ENCODE measurements around the gene POLRMT.

The POLRMT gene

GRCh38 chr19:579111-579841 lies 54.1 kb downstream of the POLRMT start:
- no peak for DNase-seq (ENCODE audit: low spot score)

- no peak for DNase-seq (ENCODE audit: low spot score)
Observed at GRCh38 chr19:577439-578392, 55.6 kb downstream of the POLRMT start.

- no peak for DNase-seq (ENCODE audit: low spot score)
Observed at GRCh38 chr19:576768-577438, 56.4 kb downstream of the POLRMT start.

GRCh38 chr19:575527-576506 lies 57.5 kb downstream of the POLRMT start:
- DNase-seq (ENCODE audit: low spot score): peak; percentile 55

DNA sequence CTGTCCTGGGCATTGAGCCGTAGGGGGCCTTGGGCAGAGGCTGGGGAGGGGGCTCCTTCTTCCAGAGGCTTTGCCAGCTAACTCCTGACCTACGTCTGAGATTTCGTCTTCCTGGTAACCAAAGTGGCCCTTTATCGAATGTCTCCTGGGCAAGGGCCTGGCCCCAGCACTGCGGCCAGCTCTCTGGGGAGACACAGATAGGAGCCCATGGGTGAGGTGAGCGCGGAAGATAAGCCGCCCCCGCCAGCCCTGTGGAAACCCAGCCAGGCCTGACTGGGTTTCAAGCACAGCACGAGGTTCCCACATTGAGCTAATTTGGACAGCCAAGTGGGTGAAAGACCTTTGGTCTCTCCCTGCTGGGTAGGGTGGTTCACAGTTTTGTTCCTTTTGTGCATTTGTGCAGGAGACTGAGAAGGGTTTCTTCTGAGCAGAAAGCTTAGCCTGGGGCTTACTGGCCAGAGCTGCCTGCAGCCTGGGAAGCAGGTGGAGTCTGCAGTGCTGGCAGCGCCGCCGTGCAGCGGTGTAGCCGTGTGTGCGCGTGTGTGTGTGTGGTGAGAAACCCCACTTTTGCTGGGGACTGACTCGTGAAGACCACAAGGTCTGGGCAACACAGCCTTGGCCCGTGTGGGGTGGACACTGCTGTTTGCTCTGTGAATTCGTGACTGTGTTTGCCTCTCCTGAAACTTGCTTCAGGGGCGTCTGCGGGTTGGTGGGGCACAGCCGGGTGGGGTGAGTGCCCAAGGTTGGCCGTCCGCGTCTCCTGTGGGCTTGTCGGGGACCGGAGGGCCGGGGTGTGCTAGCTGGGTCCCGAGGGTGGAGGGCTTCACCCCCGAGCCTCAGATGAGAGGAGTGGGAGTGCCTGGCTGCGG lies 58.4 kb downstream of the POLRMT start:
- no peak for DNase-seq (ENCODE audit: low spot score)

DNA sequence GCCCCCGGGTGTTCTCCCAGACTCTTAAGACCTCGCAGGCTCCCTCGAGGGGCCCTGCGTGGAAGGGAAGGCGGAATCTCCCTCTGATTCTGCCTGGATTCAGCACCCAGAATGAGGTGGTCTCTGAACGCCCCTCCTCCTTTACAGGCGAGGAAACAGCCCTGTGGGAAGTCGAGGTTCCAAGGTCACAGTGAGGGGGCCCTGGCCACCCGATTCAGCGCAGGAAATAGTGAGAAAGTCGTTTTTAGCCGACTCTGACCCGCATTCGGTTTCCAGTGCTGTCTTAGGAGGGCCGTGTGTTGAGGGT lies 59.9 kb downstream of the POLRMT start:
- DNase-seq (ENCODE audit: low spot score): no peak

GRCh38 chr19:572743-573518 lies 60.4 kb downstream of the POLRMT start:
- DNase-seq (ENCODE audit: low spot score): peak; percentile 71

DNA sequence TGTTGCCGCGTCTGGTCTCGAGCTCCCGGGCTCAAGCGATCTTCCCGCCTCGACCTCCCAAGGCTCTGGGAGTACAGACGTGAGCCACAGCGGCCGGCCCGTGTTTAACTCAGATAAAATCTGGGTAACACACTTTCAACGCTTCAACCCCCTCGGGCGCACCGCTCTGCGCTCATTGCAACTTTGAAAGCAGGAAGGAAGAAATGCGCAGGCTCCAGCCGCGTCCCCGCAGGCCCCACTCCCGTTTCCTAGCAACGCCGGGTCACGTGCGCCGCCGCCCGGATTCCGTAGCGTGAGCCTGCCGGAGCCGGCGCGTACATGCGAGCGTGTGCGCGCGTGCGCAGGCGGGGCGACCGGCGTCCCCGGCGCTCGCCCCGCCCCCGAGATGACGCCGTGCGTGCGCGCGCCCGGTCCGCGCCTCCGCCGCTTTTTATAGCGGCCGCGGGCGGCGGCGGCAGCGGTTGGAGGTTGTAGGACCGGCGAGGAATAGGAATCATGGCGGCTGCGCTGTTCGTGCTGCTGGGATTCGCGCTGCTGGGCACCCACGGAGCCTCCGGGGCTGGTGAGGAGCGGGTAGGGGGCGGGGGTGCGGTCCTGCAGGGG lies 61.1 kb downstream of the POLRMT start, which contains the start of gene BSG:
BSG (plus strand) TSS at position 457 of the 603 bp plus-strand sequence; CDS start at position 496, 39 bp downstream.
- DNase-seq (ENCODE audit: low spot score): peak; percentile 100

GRCh38 chr19:571566-571974 lies 61.8 kb downstream of the POLRMT start:
- DNase-seq (ENCODE audit: low spot score): peak; percentile 37

GRCh38 chr19:570937-571565 lies 62.3 kb downstream of the POLRMT start:
- no peak for DNase-seq (ENCODE audit: low spot score)

DNA sequence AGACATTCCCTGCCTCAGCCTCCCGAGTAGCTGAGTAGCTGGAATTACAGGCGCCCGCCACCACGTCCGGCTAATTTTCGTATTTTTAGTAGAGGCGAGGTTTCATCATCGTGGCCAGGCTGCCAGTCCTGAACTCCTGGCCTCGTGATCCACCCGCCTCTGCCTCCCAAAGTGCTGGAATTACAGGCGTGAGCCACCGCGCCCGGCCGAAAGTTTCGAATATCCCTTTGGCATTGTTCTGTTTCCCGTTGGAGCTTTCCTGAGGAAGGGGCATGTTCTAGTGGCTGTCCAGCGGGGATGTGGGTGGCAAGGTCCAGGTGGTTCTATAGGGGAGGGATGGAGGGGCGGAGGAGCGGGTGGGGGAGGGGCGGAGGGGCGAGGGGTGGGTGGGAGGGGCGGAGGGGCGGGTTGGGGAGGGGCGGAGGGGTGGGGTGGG lies 63.1 kb downstream of the POLRMT start:
- DNase-seq (ENCODE audit: low spot score): no peak

- no peak for DNase-seq (ENCODE audit: low spot score)
Observed at GRCh38 chr19:567296-567900, 65.9 kb downstream of the POLRMT start.

Data from AG08395 (cell line).